Gastrocnemius medialis (tissue), 4 donors: Measurements from ENCODE around the gene TESPA1.

Source experiments
- POLR2A ChIP-seq, 2 donors: fragments of 450-650 bp; IDR thresholded peaks; one replicate each; pipeline ENCODE4 v1.6.1; 2017; ENCODE audit warnings: antibody characterized with exemption in 2 of 2, mild to moderate bottlenecking in 2 of 2, moderate library complexity in 2 of 2
- TF ChIP-seq, protein P1 (sequence below), 5 experiments: fragments of 450-650 bp in 3 of 5; fragments of 200-600 bp in 2 of 5; sonication (generic) in 2 of 5; IDR thresholded peaks in 4 of 5; conservative IDR thresholded peaks in 1 of 5; 1 replicate in 4 of 5; 2 replicates in 1 of 5; pipeline ENCODE4 v1.5.1; 2016 to 2019; ENCODE audit warnings: antibody characterized with exemption in 5 of 5, mild to moderate bottlenecking in 3 of 5, moderate library complexity in 3 of 5

DNA sequence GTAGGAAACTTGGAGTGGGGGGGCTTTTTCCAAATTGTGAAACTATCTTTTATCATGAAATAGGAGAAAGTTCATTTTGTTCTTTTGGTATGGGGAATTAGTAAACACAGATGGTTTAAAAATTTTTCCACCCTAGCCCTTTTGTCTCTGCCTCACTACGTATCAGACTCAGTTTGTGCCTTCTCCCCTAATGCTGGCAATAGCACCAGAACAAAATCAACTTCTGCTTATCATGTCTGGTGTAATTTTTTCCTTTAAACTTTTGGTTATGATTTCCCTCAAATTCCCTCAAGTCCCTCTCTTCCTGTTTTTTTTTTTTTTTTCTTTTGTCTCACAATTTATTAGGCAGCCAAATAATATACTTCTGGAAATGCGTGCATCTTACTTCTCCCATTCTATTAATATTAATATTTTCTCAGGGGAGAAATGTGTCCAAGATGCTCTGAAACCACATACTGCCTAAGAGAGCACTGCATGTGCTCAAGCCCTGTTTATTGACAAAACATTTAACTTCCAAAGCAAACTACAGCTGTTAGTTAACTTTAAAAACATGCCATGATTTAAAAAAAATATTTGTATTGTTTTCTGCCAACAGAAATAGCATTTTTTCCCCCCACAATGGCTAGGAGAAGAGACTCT lies 35.4 kb downstream of the TESPA1 start:
- TF ChIP-seq, protein P1, sequence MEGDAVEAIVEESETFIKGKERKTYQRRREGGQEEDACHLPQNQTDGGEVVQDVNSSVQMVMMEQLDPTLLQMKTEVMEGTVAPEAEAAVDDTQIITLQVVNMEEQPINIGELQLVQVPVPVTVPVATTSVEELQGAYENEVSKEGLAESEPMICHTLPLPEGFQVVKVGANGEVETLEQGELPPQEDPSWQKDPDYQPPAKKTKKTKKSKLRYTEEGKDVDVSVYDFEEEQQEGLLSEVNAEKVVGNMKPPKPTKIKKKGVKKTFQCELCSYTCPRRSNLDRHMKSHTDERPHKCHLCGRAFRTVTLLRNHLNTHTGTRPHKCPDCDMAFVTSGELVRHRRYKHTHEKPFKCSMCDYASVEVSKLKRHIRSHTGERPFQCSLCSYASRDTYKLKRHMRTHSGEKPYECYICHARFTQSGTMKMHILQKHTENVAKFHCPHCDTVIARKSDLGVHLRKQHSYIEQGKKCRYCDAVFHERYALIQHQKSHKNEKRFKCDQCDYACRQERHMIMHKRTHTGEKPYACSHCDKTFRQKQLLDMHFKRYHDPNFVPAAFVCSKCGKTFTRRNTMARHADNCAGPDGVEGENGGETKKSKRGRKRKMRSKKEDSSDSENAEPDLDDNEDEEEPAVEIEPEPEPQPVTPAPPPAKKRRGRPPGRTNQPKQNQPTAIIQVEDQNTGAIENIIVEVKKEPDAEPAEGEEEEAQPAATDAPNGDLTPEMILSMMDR (IDR thresholded peaks at IDR 0.05 in 4 of 5, conservative IDR thresholded peaks at IDR 0.05 in 1 of 5) = no peak
- no peak for TF ChIP-seq POLR2A (IDR thresholded peaks at IDR 0.05)
